ENCODE results near the gene CEP72. TPM values are rescaled to one million over a fixed set of nuclear protein-coding genes. Genes with fewer than 3 reads are reported as not detected.

CEP72 gene
- total RNA-seq, 4 donors from 2014 or later, result 2.6 to 9.4 (median 4.2) TPM

DNA sequence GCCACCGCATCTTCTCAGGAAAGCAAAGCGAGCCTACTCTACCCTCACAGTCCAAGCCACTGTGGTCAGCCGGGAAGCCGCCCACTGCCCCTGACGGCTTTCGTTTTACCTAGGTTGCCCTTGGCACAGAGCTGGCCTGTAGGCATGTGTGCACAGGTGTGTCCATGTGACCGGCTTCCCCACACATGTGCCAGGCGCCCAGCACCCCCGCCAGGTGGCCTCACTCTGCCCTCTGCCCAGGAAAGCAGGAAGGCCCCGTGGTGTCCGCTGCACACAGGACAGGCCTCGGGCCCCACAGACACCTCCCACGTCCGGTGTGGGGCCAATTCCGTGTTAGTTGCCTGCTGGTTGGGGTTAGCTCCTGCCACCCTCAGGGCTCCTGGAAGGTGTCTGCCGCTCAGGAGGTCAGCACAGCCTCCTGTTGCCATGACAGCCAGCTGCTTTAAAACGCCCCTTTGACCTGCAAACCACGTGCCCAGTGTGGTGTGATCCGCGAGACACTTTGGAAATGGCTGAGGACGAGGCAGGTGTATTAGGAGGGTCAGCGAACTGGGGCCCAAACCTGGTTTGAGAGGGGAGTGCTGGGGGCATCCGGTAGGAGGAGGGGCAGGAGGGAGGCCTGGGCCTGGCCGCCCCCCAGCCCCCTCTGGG lies 52.3 kb downstream of the CEP72 start:
- in situ Hi-C loops (cut with MboI; ENCODE audit: low pct_ligation_motif_present in 1 of 4, low pct_unique_long_range_greater_than_20kb in 1 of 4, low sequenced_read_pairs in 3 of 4) (loop anchor here in 2 of 4 donors (10.0 to 25.0 kb wide), 2 partner anchors 240 to 248 kb away; no protein-coding TSS in a partner anchor), intact Hi-C loops (cut with DNase I; ENCODE audit: low total_unique reads) (no loop called here)
- no peak overlapping the region for H3K4me3 ChIP-seq
- TF ChIP-seq POLR2AphosphoS5 (IDR thresholded peaks at IDR 0.05) (no peak), CTCF (IDR thresholded peaks at IDR 0.05) (no peak), EP300 (IDR thresholded peaks at IDR 0.05; ENCODE audit: low read depth) (no peak), POLR2A (IDR thresholded peaks at IDR 0.05) (no peak)
- H3K9me3 ChIP-seq, result no peaks in the 10 kb centered on the region
- peak; percentile 63 for DNase-seq
- H3K27me3 ChIP-seq, result no peaks in the 10 kb centered on the region
- H3K27ac ChIP-seq, result peak overlapping the region; percentile 13 to 39 (median 36)
- no peaks in the 10 kb centered on the region for H3K36me3 ChIP-seq
- WGBS, 2 donors (ENCODE audit: low coverage in 1 of 2), result 56% methylated on average over 24 of the region's 24 CpGs; no CpG with 5 or more reads in 1 of the 2 donors
- H3K4me1 ChIP-seq, result peaks cover 5 to 14% (median 10%) of the 10 kb centered on the region in 4 donors

DNA sequence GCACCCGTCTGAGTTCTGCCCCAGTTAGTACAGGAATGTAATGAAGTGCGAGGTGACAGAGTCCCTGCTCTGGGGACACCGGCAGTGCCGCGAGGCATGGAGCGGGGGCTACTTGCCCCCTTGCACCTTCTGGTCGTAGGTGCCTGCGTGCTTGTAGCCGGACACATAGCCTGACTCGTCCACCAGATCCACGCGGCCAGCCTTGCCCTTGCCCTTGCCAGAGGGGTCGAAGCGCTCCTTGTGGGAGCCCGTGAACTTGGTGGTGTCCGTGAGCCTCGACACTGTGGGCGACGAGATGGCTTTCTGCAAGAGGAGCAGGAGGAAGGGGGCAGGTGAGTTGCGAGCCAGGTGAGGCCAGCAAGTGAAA lies 52.8 kb downstream of the CEP72 start:
- no peak for DNase-seq
- Histone ChIP-seq H3K9me3 (no peaks in the 10 kb centered on the region), H3K27me3 (no peaks in the 10 kb centered on the region), H3K27ac (no peak overlapping the region), H3K36me3 (no peaks in the 10 kb centered on the region), H3K4me1 (peaks cover 6 to 14% (median 10%) of the 10 kb centered on the region in 4 donors), H3K4me3 (no peak overlapping the region)
- intact Hi-C loops (cut with DNase I; ENCODE audit: low total_unique reads) (no loop called here), in situ Hi-C loops (cut with MboI; ENCODE audit: low pct_ligation_motif_present in 1 of 4, low pct_unique_long_range_greater_than_20kb in 1 of 4, low sequenced_read_pairs in 3 of 4) (loop anchor here in 2 of 4 donors (10.0 to 25.0 kb wide), 2 partner anchors 240 to 247 kb away; no protein-coding TSS in a partner anchor)
- no peak for TF ChIP-seq POLR2AphosphoS5 (IDR thresholded peaks at IDR 0.05)
- TF ChIP-seq POLR2A (IDR thresholded peaks at IDR 0.05), result no peak
- no peak for TF ChIP-seq CTCF (IDR thresholded peaks at IDR 0.05)
- TF ChIP-seq EP300 (IDR thresholded peaks at IDR 0.05; ENCODE audit: low read depth), result no peak
- 98% methylated on average over 20 of the region's 20 CpGs; no CpG with 5 or more reads in 1 of the 2 donors for WGBS, 2 donors (ENCODE audit: low coverage in 1 of 2)

DNA sequence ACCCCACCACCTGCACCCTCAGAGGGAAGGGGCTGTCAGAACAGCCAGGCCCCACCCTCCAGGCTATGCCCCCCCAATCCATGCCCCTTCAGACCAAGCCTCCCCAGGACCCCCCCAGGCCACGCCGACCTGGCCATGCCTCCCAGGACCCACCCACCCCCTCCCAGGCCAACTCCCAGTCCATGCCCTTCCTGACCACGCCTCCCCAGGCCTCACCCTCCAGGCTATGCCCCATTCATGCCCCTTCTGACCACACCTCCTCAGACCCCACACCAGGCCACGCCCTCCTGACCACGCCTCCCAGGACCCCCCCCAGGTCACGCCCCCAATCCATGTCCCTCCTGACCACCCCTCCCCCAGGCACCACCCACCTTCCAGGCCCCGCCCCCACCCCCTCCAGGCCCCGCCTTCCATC lies 53.4 kb downstream of the CEP72 start:
- TF ChIP-seq EP300 (IDR thresholded peaks at IDR 0.05; ENCODE audit: low read depth) (no peak), POLR2A (IDR thresholded peaks at IDR 0.05) (no peak), CTCF (IDR thresholded peaks at IDR 0.05) (no peak), POLR2AphosphoS5 (IDR thresholded peaks at IDR 0.05) (no peak)
- no peaks in the 10 kb centered on the region for H3K9me3 ChIP-seq
- in situ Hi-C loops (cut with MboI; ENCODE audit: low pct_ligation_motif_present in 1 of 4, low pct_unique_long_range_greater_than_20kb in 1 of 4, low sequenced_read_pairs in 3 of 4) (loop anchor here in 2 of 4 donors (10.0 to 25.0 kb wide), 2 partner anchors 239 to 247 kb away; no protein-coding TSS in a partner anchor), intact Hi-C loops (cut with DNase I; ENCODE audit: low total_unique reads) (no loop called here)
- no peak overlapping the region for H3K4me3 ChIP-seq
- H3K27ac ChIP-seq, result no peak overlapping the region
- WGBS, 2 donors (ENCODE audit: low coverage in 1 of 2), result 84% methylated on average over 4 of the region's 8 CpGs; no CpG with 5 or more reads in 1 of the 2 donors
- no peaks in the 10 kb centered on the region for H3K36me3 ChIP-seq
- DNase-seq, result no peak
- H3K27me3 ChIP-seq, result no peaks in the 10 kb centered on the region
- peaks cover 6 to 14% (median 10%) of the 10 kb centered on the region in 4 donors for H3K4me1 ChIP-seq

DNA sequence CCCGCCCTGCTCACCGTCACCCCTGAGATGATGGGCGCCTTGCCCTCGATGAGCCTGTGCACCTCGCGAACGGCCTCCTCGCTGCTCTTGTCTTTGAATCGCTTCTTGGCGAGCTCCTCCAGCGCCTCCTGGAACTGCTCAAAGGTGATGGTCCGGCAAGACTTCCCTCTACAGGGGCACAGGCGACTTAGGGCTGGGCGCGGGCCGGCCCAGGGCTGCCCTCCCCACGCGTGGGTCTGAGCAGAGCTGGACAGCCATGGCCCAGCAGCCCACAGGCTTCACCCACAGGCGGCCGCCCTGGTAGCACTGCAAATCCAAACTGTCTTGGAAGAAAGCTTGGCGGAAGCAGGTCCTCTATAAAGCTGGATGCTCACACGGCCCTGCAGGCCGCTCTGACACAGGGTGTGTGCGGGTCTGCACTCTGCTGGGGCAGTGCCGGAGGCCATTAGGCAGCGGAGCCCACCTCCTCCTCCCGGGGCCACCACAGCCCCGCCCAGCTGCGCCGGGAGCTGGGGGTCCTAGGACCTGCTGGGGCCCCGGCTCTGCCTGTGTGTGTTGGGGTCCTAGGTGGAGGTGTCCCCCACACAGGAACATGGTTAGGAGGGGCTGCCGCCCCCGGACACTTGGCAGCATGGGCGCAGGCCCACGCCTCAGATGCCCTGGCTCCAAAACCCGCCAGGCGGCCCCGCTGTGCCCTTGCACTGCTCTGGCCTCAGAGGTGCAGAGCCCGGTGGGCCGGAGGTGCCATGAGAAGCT lies 54.0 kb downstream of the CEP72 start:
- Histone ChIP-seq H3K9me3 (no peaks in the 10 kb centered on the region), H3K27ac (no peak overlapping the region), H3K27me3 (no peaks in the 10 kb centered on the region), H3K4me1 (peaks cover 6 to 14% (median 10%) of the 10 kb centered on the region in 4 donors), H3K36me3 (no peaks in the 10 kb centered on the region), H3K4me3 (no peak overlapping the region)
- WGBS, 2 donors (ENCODE audit: low coverage in 1 of 2), result 95% methylated on average over 26 of the region's 40 CpGs; no CpG with 5 or more reads in 1 of the 2 donors
- no peak for DNase-seq
- in situ Hi-C loops (cut with MboI; ENCODE audit: low pct_ligation_motif_present in 1 of 4, low pct_unique_long_range_greater_than_20kb in 1 of 4, low sequenced_read_pairs in 3 of 4), result loop anchor here in 2 of 4 donors (10.0 to 25.0 kb wide), 2 partner anchors 239 to 246 kb away; no protein-coding TSS in a partner anchor
- TF ChIP-seq POLR2A (IDR thresholded peaks at IDR 0.05) (no peak), EP300 (IDR thresholded peaks at IDR 0.05; ENCODE audit: low read depth) (no peak), CTCF (IDR thresholded peaks at IDR 0.05) (no peak), POLR2AphosphoS5 (IDR thresholded peaks at IDR 0.05) (no peak)
- intact Hi-C loops (cut with DNase I; ENCODE audit: low total_unique reads), result no loop called here

All from transverse colon (tissue), 4 donors.